Activated naive CD8-positive, alpha-beta T cell (primary cell): ENCODE measurements around the gene CD6.
A peak's percentile ranks its signal among the peaks of the same experiment; 100 is the strongest.

Source experiments
- H3K27ac Mint-ChIP-seq: one replicate; pipeline ENCODE4 v1.8.0; 2021; ENCODE audit warnings: mixed read lengths
- H3K27me3 Mint-ChIP-seq: one replicate; pipeline ENCODE4 v1.8.0; 2021; ENCODE audit warnings: mixed read lengths
- H3K36me3 Mint-ChIP-seq: one replicate; pipeline ENCODE4 v1.8.0; 2021; ENCODE audit warnings: mixed read lengths
- H3K4me1 Mint-ChIP-seq: one replicate; pipeline ENCODE4 v1.8.0; 2021; ENCODE audit warnings: low read depth, mixed read lengths
- H3K4me3 Mint-ChIP-seq: one replicate; pipeline ENCODE4 v1.8.0; 2021; ENCODE audit warnings: mild to moderate bottlenecking, mixed read lengths
- H3K9me3 Mint-ChIP-seq: one replicate; pipeline ENCODE4 v1.8.0; 2021; ENCODE audit warnings: low read depth, mixed read lengths

Gene CD6

GRCh38 chr11:60942970-60943565, 28.4 kb upstream of the CD6 start:
- H3K27me3 Mint-ChIP-seq, result no peaks in the 10 kb centered on the region
- H3K9me3 Mint-ChIP-seq, result no peaks in the 10 kb centered on the region
- H3K4me3 Mint-ChIP-seq, result no peak overlapping the region
- no peak overlapping the region for H3K27ac Mint-ChIP-seq
- H3K4me1 Mint-ChIP-seq, result no peaks in the 10 kb centered on the region
- peaks cover 4% of the 10 kb centered on the region for H3K36me3 Mint-ChIP-seq

- Mint-ChIP-seq H3K36me3 (peaks cover 4% of the 10 kb centered on the region), H3K27ac (no peak overlapping the region), H3K9me3 (no peaks in the 10 kb centered on the region), H3K27me3 (no peaks in the 10 kb centered on the region), H3K4me1 (peaks cover 6% of the 10 kb centered on the region), H3K4me3 (no peak overlapping the region)
Measured at GRCh38 chr11:60944490-60945294, 26.8 kb upstream of the CD6 start.

- H3K36me3 Mint-ChIP-seq, result peaks cover 4% of the 10 kb centered on the region
- H3K27me3 Mint-ChIP-seq, result no peaks in the 10 kb centered on the region
- no peaks in the 10 kb centered on the region for H3K9me3 Mint-ChIP-seq
- H3K4me3 Mint-ChIP-seq, result no peak overlapping the region
- no peak overlapping the region for H3K27ac Mint-ChIP-seq
- H3K4me1 Mint-ChIP-seq, result peaks cover 11% of the 10 kb centered on the region
Measured at GRCh38 chr11:60945295-60945667, 26.2 kb upstream of the CD6 start.

DNA sequence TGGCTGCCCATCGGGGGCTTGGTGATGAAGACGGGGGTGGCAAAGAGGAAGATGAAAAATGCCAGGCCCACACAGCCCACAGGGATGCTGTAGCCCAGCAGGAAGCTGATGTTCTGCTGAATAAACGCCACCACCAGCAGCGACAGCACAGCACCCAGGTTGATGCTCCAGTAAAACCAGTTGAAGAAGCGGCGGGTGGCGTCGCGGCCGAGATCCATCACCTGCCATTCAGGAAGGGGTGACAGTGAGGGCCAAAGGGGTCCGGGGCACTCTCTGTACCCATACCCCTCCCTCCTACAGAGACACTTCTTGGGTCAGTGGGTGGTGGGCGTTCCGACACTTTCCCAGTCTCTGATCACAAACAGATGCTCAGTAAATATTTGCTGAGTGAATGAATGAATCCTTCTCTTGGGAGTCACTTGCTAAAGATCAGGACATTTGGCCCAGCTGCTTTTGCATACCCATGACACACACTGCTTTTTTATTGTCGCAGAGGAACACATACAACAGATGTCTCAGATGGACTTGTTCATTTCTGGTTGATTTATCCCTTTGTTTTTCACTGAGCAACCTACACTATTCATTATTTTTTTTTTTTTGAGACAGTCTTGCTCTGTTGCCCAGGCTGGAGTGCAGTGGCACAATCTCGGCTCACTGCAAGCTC, 24.7 kb upstream of the CD6 start:
- Mint-ChIP-seq H3K4me1 (peaks cover 13% of the 10 kb centered on the region), H3K9me3 (no peaks in the 10 kb centered on the region), H3K27ac (no peak overlapping the region), H3K4me3 (no peak overlapping the region), H3K27me3 (no peaks in the 10 kb centered on the region), H3K36me3 (peaks cover 4% of the 10 kb centered on the region)

- Mint-ChIP-seq H3K27me3 (no peaks in the 10 kb centered on the region), H3K4me1 (peaks cover 21% of the 10 kb centered on the region), H3K27ac (no peak overlapping the region), H3K4me3 (no peak overlapping the region), H3K36me3 (peaks cover 4% of the 10 kb centered on the region), H3K9me3 (no peaks in the 10 kb centered on the region)
Measured at GRCh38 chr11:60947700-60948099, 23.8 kb upstream of the CD6 start.

DNA sequence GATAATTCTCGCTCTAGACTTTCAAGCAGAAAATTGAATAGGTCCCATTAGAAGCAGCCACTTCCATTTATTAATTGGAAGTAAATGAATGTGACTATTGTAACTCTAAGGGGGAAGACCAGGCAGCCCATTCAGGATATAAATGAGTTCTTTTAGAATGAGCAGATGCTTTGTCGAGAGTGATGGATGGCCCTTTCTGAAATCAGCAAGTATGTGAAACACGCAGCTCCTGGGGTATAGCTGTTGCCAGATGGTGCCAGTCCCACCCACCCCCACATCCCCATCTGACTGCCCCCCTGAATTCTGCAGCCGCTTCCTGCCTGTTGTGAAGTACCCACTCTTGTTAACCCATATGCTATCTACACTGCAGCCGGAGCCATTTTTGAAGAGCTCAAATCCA, 23.2 kb upstream of the CD6 start:
- Mint-ChIP-seq H3K9me3 (no peaks in the 10 kb centered on the region), H3K36me3 (peaks cover 4% of the 10 kb centered on the region), H3K4me1 (peaks cover 26% of the 10 kb centered on the region), H3K4me3 (no peak overlapping the region), H3K27ac (no peak overlapping the region), H3K27me3 (no peaks in the 10 kb centered on the region)

DNA sequence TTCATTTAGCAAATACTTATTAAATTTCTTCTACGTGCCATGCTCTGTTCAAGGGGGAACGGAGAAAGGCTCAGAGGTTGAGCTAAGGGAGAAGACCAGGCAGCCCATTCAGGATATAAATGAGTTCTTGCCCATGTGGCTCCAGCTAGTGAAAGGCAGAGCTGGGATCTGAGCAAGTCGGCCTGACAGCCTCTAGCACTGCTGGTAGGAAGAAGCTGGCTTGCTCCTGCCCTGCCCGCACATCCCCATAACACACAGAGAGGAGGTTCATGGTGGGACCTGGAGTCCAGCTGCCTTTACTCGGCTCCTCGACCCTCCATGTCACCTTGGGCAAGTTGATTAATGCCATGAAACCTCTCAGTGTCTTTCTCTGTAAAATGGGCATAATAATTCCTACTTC, 21.5 kb upstream of the CD6 start:
- Mint-ChIP-seq H3K9me3 (no peaks in the 10 kb centered on the region), H3K4me1 (peaks cover 26% of the 10 kb centered on the region), H3K27me3 (no peaks in the 10 kb centered on the region), H3K27ac (peak overlapping the region; percentile 79), H3K4me3 (peak overlapping the region; percentile 66), H3K36me3 (no peaks in the 10 kb centered on the region)

DNA sequence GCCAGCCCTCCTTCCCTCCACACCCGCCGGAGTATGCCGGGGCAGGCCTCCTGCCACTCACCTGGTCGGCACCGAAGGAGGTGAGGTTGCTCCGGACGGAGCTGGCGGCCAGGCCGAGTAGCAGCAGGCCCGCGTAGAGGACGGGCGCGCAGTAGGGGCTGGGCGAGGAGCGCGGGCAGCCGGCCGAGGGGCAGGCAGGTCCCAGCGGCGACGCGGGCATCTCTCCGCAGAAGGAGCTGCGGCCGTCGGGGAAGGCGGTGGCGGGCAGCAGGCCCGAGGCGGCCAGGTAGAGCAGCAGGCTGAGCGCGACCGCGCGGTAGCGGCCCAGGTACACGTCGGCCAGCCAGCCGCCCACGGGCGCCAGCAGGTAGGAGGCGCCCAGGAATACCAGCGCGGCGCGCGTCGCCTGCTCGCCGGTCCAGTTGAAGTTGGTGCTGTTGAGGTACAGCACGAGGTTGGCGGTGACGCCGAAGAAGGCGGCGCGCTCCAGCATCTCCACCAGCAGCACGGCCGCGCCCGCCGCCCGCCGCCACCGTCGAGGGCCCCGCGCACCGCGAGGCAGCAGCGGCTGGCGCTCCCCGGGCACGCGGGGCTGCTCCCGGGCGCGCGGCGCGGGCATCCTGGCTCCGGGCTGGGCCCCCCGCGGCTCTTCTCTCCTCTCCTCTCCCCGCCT, 20.4 kb upstream of the CD6 start:
- no peaks in the 10 kb centered on the region for H3K9me3 Mint-ChIP-seq
- no peaks in the 10 kb centered on the region for H3K36me3 Mint-ChIP-seq
- H3K27me3 Mint-ChIP-seq, result no peaks in the 10 kb centered on the region
- H3K4me3 Mint-ChIP-seq, result peak overlapping the region; percentile 88
- H3K27ac Mint-ChIP-seq, result no peak overlapping the region
- peaks cover 32% of the 10 kb centered on the region for H3K4me1 Mint-ChIP-seq

DNA sequence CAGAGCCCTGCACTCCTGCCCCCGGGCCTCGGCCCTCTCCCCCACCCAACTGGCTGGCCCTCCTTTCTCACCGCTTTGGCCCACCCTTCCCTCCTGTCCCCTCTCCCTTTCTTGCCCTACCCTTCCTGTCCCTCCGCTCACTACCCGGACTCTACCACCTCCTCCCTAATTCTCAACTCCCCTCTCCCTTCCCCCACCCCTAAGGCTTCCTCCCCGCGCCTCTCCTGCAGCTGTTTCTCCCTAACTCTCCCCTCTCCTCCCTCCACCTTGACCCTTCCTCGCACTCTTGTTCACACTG, 19.9 kb upstream of the CD6 start:
- peak overlapping the region; percentile 92 for H3K27ac Mint-ChIP-seq
- H3K4me1 Mint-ChIP-seq, result peaks cover 32% of the 10 kb centered on the region
- H3K9me3 Mint-ChIP-seq, result no peaks in the 10 kb centered on the region
- H3K27me3 Mint-ChIP-seq, result no peaks in the 10 kb centered on the region
- H3K4me3 Mint-ChIP-seq, result peak overlapping the region; percentile 88
- no peaks in the 10 kb centered on the region for H3K36me3 Mint-ChIP-seq

GRCh38 chr11:60951904-60952741, 19.4 kb upstream of the CD6 start, which contains the start of gene SLC15A3:
Gene SLC15A3, minus strand, starts transcription at chr11:60952176. Its CDS starts 625 bp downstream, at chr11:60951551.
- H3K27me3 Mint-ChIP-seq, result no peaks in the 10 kb centered on the region
- H3K27ac Mint-ChIP-seq, result peak within 1 kb of the TSS; percentile 92
- H3K4me1 Mint-ChIP-seq, result peaks cover 32% of the 10 kb centered on the region
- no peaks in the 10 kb centered on the region for H3K36me3 Mint-ChIP-seq
- H3K4me3 Mint-ChIP-seq, result peak within 1 kb of the TSS; percentile 88
- H3K9me3 Mint-ChIP-seq, result no peaks in the 10 kb centered on the region

DNA sequence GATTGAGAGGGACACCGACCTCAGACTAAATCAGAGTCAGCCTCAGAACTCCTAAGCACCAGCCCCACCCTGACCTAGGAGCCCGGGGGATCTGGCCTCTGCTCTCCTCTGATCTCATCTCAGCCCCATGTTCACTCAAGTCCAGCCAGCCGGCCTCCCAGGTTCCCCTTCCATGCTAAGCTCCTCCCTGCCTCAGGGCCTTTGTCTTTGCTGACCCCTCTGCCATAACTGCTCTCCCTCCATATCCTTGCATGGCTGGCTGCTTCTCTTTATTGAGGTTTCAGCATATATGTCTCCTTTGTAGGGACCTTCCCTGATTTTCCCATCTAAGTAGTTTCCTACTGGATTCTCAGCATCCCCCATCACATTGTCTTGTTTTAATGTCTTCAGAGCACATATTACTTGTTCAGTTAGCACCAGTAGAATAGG, 18.7 kb upstream of the CD6 start:
- Mint-ChIP-seq H3K4me3 (peak overlapping the region; percentile 88), H3K27me3 (no peaks in the 10 kb centered on the region), H3K36me3 (no peaks in the 10 kb centered on the region), H3K27ac (peak overlapping the region; percentile 92), H3K4me1 (peaks cover 32% of the 10 kb centered on the region), H3K9me3 (no peaks in the 10 kb centered on the region)

GRCh38 chr11:60953781-60954180, 17.7 kb upstream of the CD6 start:
- H3K4me1 Mint-ChIP-seq, result peaks cover 28% of the 10 kb centered on the region
- H3K27ac Mint-ChIP-seq, result no peak overlapping the region
- no peaks in the 10 kb centered on the region for H3K27me3 Mint-ChIP-seq

DNA sequence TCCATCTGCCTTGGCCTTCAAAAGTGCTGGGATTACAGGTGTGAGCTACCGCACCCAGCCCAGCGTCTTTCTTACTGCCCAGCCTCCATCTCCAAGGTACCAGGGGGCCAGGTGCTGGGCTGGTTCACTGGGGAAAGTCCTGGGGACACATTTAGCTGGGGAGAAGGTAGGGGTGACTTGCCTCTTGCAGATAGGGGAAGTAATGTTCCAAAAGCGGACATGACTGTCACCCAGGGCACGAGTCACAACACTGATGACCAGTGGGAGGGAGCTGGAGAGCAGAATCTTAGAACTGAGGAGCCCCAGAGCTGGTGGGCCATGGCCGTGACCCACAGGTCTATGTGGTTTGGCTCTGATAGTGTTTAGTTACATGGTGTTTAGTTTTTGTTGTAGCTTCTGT, 17.1 kb upstream of the CD6 start:
- Mint-ChIP-seq H3K27ac (no peak overlapping the region), H3K4me3 (no peak overlapping the region), H3K36me3 (no peaks in the 10 kb centered on the region), H3K4me1 (peaks cover 28% of the 10 kb centered on the region), H3K9me3 (no peaks in the 10 kb centered on the region), H3K27me3 (no peaks in the 10 kb centered on the region)

More at GRCh38 chr11:60953781-60954180, 17.7 kb upstream of the CD6 start:
- Mint-ChIP-seq H3K36me3 (no peaks in the 10 kb centered on the region), H3K9me3 (no peaks in the 10 kb centered on the region), H3K4me3 (no peak overlapping the region)

- Mint-ChIP-seq H3K27me3 (no peaks in the 10 kb centered on the region), H3K36me3 (no peaks in the 10 kb centered on the region)
Measured at GRCh38 chr11:60955571-60955970, 15.9 kb upstream of the CD6 start.

More at GRCh38 chr11:60955571-60955970, 15.9 kb upstream of the CD6 start:
- no peak overlapping the region for H3K27ac Mint-ChIP-seq
- H3K4me3 Mint-ChIP-seq, result no peak overlapping the region
- no peaks in the 10 kb centered on the region for H3K9me3 Mint-ChIP-seq
- peaks cover 20% of the 10 kb centered on the region for H3K4me1 Mint-ChIP-seq
